ENCODE results near the gene PTPRM.

DNA sequence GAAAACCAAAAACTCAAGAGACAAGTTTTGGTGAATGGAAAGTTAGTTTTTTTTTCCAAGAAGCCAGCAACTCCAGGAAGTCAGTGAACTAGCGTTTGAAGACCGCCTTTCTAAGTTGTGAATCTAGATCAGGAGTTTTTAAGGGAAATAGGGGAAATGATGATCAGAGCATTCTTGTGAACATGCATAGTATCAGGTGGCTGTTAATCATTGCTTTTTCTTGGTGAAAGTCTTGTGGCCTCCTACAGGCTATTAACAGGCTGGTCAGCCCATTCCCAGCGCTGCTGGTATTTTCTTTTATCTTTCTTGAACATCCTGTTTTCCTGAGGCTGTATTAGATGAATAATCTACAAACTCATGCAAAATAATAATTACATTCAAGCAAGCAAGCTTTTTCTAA is 155.8 kb downstream of the PTPRM start:
- TF ChIP-seq, protein P1, sequence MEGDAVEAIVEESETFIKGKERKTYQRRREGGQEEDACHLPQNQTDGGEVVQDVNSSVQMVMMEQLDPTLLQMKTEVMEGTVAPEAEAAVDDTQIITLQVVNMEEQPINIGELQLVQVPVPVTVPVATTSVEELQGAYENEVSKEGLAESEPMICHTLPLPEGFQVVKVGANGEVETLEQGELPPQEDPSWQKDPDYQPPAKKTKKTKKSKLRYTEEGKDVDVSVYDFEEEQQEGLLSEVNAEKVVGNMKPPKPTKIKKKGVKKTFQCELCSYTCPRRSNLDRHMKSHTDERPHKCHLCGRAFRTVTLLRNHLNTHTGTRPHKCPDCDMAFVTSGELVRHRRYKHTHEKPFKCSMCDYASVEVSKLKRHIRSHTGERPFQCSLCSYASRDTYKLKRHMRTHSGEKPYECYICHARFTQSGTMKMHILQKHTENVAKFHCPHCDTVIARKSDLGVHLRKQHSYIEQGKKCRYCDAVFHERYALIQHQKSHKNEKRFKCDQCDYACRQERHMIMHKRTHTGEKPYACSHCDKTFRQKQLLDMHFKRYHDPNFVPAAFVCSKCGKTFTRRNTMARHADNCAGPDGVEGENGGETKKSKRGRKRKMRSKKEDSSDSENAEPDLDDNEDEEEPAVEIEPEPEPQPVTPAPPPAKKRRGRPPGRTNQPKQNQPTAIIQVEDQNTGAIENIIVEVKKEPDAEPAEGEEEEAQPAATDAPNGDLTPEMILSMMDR (IDR thresholded peaks at IDR 0.05) = no peak
- no peak for TF ChIP-seq POLR2A (IDR thresholded peaks at IDR 0.05)
